Vagina (tissue), 2 donors: Measurements from ENCODE around the gene EYS.

Source experiments
- POLR2A ChIP-seq, 2 donors: fragments of 450-650 bp; IDR thresholded peaks; one replicate each; pipeline ENCODE4 v1.6.1; 2017; ENCODE audit warnings: antibody characterized with exemption in 2 of 2, mild to moderate bottlenecking in 2 of 2, moderate library complexity in 2 of 2
- TF ChIP-seq, protein P1 (sequence below), 3 experiments: fragments of 450-650 bp in 2 of 3; fragments of 200-600 bp in 1 of 3; sonication (generic) in 1 of 3; IDR thresholded peaks; one replicate each; pipeline ENCODE4 v1.5.1; 2017 to 2019; ENCODE audit warnings: antibody characterized with exemption in 3 of 3, mild to moderate bottlenecking in 2 of 3, moderate library complexity in 2 of 3

DNA sequence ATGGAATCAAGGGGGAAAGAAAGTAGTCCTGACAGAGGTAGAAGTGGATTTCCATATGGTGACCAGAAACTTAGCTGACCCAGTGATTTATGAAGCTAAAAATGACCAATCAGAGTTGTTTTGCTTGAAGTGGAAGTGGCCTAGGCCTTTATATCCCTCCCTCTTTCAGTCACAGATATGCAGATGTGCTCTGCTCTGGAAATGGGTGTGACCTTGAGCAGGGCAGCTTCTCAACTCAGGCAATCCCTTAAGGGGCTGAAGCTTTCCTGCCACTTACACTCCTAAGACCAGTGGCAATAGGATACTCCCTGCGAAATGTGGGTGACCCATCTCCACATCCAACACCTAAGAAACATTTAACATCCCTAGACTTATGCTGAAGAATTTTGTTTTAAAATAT lies 256.6 kb downstream of the EYS start:
- TF ChIP-seq, protein P1, sequence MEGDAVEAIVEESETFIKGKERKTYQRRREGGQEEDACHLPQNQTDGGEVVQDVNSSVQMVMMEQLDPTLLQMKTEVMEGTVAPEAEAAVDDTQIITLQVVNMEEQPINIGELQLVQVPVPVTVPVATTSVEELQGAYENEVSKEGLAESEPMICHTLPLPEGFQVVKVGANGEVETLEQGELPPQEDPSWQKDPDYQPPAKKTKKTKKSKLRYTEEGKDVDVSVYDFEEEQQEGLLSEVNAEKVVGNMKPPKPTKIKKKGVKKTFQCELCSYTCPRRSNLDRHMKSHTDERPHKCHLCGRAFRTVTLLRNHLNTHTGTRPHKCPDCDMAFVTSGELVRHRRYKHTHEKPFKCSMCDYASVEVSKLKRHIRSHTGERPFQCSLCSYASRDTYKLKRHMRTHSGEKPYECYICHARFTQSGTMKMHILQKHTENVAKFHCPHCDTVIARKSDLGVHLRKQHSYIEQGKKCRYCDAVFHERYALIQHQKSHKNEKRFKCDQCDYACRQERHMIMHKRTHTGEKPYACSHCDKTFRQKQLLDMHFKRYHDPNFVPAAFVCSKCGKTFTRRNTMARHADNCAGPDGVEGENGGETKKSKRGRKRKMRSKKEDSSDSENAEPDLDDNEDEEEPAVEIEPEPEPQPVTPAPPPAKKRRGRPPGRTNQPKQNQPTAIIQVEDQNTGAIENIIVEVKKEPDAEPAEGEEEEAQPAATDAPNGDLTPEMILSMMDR (IDR thresholded peaks at IDR 0.05): no peak
- no peak for TF ChIP-seq POLR2A (IDR thresholded peaks at IDR 0.05)
